GM12878 (cell line): Measurements from ENCODE around the gene SRGAP1. TPM values are rescaled to one million over a fixed set of nuclear protein-coding genes. Genes with fewer than 3 reads are reported as not detected.

Experiments
- ATAC-seq: fragments of 200-7000 bp; cut with Tn5 transposase; 3 replicates; pipeline ENCODE4 v1.9.1; 2020; ENCODE audit warnings: mild to moderate bottlenecking, moderate library complexity
- BruUV-seq: library from RNA; stranded (reverse); fragments of 400-500 nt; replicated peaks from 2 replicates; lab custom pipeline; 2021; lab: Mats Ljungman, UMichigan
- CTCF ChIA-PET: fragments of 300-600 bp; sonication (Branson Sonifier 250); formaldehyde crosslinking; extraction: SDS; loops from one replicate; lab custom pipeline; 2021; ENCODE audit warnings: inconsistent platforms; lab: Yijun Ruan, JAX
- POLR2A ChIA-PET: fragments of 350-600 bp; formaldehyde crosslinking; extraction: SDS; loops from one replicate; lab custom pipeline; 2021; ENCODE audit warnings: inconsistent platforms; lab: Charles Lee
- RAD21 ChIA-PET: fragments of 300-600 bp; sonication (Branson Sonifier 250); formaldehyde crosslinking; loops from one replicate; lab custom pipeline; 2023; ENCODE audit warnings: antibody characterized with exemption; ENCODE audit not compliant: unreplicated experiment; lab: Charles Lee
- SMC1A ChIA-PET: fragments of 300-600 bp; sonication (Branson Sonifier 250); formaldehyde crosslinking; loops from one replicate; lab custom pipeline; 2023; ENCODE audit not compliant: unreplicated experiment, uncharacterized antibody; lab: Charles Lee
- DNase-seq: peaks from one replicate; pipeline ENCODE4 v3.0.0-alpha.2; 2011; ENCODE audit warnings: low read depth, low spot score
- FAIRE-seq: peaks from 3 replicates; lab custom pipeline; 2011; peaks lifted over from hg19 to GRCh38; lab: Jason Lieb, UNC
- H2AFZ ChIP-seq: 2 replicates; pipeline ENCODE4 v1.6.0; 2011; ENCODE audit warnings: low read depth, low read length, control low read depth; ENCODE audit not compliant: control insufficient read depth
- H3K27ac ChIP-seq: 2 replicates; pipeline ENCODE4 v1.5.1; 2011; ENCODE audit warnings: control low read depth; ENCODE audit not compliant: control insufficient read depth, insufficient read depth
- H3K27me3 ChIP-seq, 2 experiments: replicated peaks in 1 of 2; 2 replicates each; pipeline versions ENCODE4 v1.6.0 to v1.6.1; 2011; ENCODE audit warnings: low read length in 1 of 2; ENCODE audit not compliant: control insufficient read depth in 2 of 2, insufficient read depth in 2 of 2
- H3K36me3 ChIP-seq, 2 experiments: 2 replicates each; pipeline ENCODE4 v1.5.1; 2011; ENCODE audit warnings: low read length in 1 of 2; ENCODE audit not compliant: control insufficient read depth in 2 of 2, insufficient read depth in 2 of 2
- H3K4me1 ChIP-seq: 2 replicates; pipeline ENCODE4 v1.6.1; 2011; ENCODE audit warnings: mild to moderate bottlenecking, low read length, moderate library complexity, mixed read lengths; ENCODE audit not compliant: control insufficient read depth, insufficient read depth
- H3K4me2 ChIP-seq: 2 replicates; pipeline ENCODE4 v1.6.0; 2011; ENCODE audit warnings: control low read depth; ENCODE audit not compliant: control insufficient read depth, insufficient read depth
- H3K4me3 ChIP-seq: fragments of 200-600 bp; sonication (generic); 2 replicates; pipeline ENCODE4 v1.5.1; 2016
- H3K79me2 ChIP-seq: 2 replicates; pipeline ENCODE4 v1.6.0; 2011; ENCODE audit warnings: low read length; ENCODE audit not compliant: control insufficient read depth, insufficient read depth
- H3K9ac ChIP-seq: 2 replicates; pipeline ENCODE4 v1.8.0; 2011; ENCODE audit warnings: low read length, control low read depth, mixed read lengths; ENCODE audit not compliant: control insufficient read depth, insufficient read depth
- H3K9me3 ChIP-seq: replicated peaks from 3 replicates; pipeline ENCODE4 v1.5.1; 2011; ENCODE audit warnings: mild to moderate bottlenecking, low read length; ENCODE audit not compliant: control insufficient read depth, insufficient read depth
- H4K20me1 ChIP-seq: 2 replicates; pipeline ENCODE4 v1.6.0; 2011; ENCODE audit not compliant: control insufficient read depth, insufficient read depth
- BCL3 ChIP-seq: IDR thresholded peaks from 2 replicates; pipeline ENCODE4 v1.6.1; 2011; ENCODE audit warnings: borderline replicate concordance, low read depth, mild to moderate bottlenecking, moderate library complexity, low read length; ENCODE audit not compliant: insufficient read depth, poor library complexity, severe bottlenecking
- BRCA1 ChIP-seq: IDR thresholded peaks from 2 replicates; pipeline ENCODE4 v1.6.1; 2011; ENCODE audit warnings: low read depth, low read length, improper control_type of control experiment
- CEBPB ChIP-seq, 2 experiments: fragments of 150-350 bp in 1 of 2; IDR thresholded peaks; 2 replicates each; pipeline ENCODE4 v1.6.1; 2012 to 2014; ENCODE audit warnings: low read depth in 2 of 2, low read length in 2 of 2, borderline replicate concordance in 1 of 2, inconsistent platforms in 1 of 2
- CHD4 ChIP-seq: fragments of 200-600 bp; sonication (generic); IDR thresholded peaks from 2 replicates; pipeline ENCODE4 v1.6.1; 2016; ENCODE audit warnings: mild to moderate bottlenecking
- JUNB ChIP-seq: IDR thresholded peaks from 2 replicates; pipeline ENCODE4 v1.6.1; 2016; ENCODE audit warnings: antibody characterized with exemption, mild to moderate bottlenecking
- JUND ChIP-seq: IDR thresholded peaks from 2 replicates; pipeline ENCODE4 v1.6.1; 2012; ENCODE audit warnings: low read depth, mild to moderate bottlenecking, low read length, improper control_type of control experiment, moderate library complexity
- KLF5 ChIP-seq: fragments of 450-650 bp; IDR thresholded peaks from 2 replicates; pipeline ENCODE4 v1.6.1; 2014; ENCODE audit warnings: mild to moderate bottlenecking; ENCODE audit not compliant: partially characterized antibody
- MEF2A ChIP-seq: IDR thresholded peaks from 2 replicates; pipeline ENCODE4 v1.6.1; 2011; ENCODE audit warnings: low read depth, mild to moderate bottlenecking, low read length, moderate library complexity; ENCODE audit not compliant: insufficient read depth
- MYC ChIP-seq: IDR thresholded peaks from 2 replicates; pipeline ENCODE4 v1.6.1; 2011; ENCODE audit warnings: mild to moderate bottlenecking, low read length, moderate library complexity, inconsistent platforms; ENCODE audit not compliant: insufficient read depth, insufficient replicate concordance, insufficient read length, severe bottlenecking
- PRDM15 ChIP-seq: fragments of 450-650 bp; formaldehyde crosslinking; IDR thresholded peaks from 2 replicates; pipeline ENCODE4 v1.4.0; 2020; ENCODE audit warnings: mild to moderate bottlenecking, moderate library complexity
- RBBP5 ChIP-seq: fragments of 200-600 bp; sonication (generic); conservative IDR thresholded peaks from 2 replicates; pipeline ENCODE4 v1.6.1; 2016
- RCOR1 ChIP-seq: conservative IDR thresholded peaks from 2 replicates; pipeline ENCODE4 v1.6.1; 2012; ENCODE audit warnings: low read depth, low read length, improper control_type of control experiment
- RUNX3 ChIP-seq: IDR thresholded peaks from 2 replicates; pipeline ENCODE4 v1.6.1; 2012; ENCODE audit warnings: low read length, inconsistent platforms
- SIN3A ChIP-seq: IDR thresholded peaks from 2 replicates; pipeline ENCODE4 v1.6.1; 2012; ENCODE audit warnings: low read depth, low read length, improper control_type of control experiment
- SMC3 ChIP-seq: IDR thresholded peaks from 2 replicates; pipeline ENCODE4 v1.6.1; 2011; ENCODE audit warnings: low read length, improper control_type of control experiment, borderline replicate concordance
- TCF12 ChIP-seq: IDR thresholded peaks from 2 replicates; pipeline ENCODE4 v1.6.1; 2011; ENCODE audit warnings: low read depth, mild to moderate bottlenecking, low read length
- ZSCAN29 ChIP-seq: fragments of 450-650 bp; IDR thresholded peaks from 2 replicates; pipeline ENCODE4 v1.6.1; 2017; ENCODE audit warnings: mild to moderate bottlenecking, moderate library complexity
- WGBS: methylation state at CpG from one replicate; pipeline ENCODE4 v1.1.6; 2016; ENCODE audit warnings: low lambda C conversion rate; ENCODE audit not compliant: insufficient replicate concordance, insufficient coverage; ENCODE audit errors: missing lambda C conversion rate; 5-methylcytosine and 5-hydroxymethylcytosine counted together
- in situ Hi-C: fragments of 300-500 bp; cut with MboI; formaldehyde crosslinking; loops from 9 replicates; pipeline ENCODE4 v1.14.3; 2018; ENCODE audit warnings: mixed read lengths
- intact Hi-C: fragments of 100-400 bp; cut with micrococcal nuclease; formaldehyde crosslinking; loops from one replicate; pipeline ENCODE4 v1.14.2; 2022; ENCODE audit not compliant: unreplicated experiment
- polyA plus RNA-seq, 11 experiments: library from polyadenylated mRNA; depleted of rRNA in 4 of 11; unstranded in 6 of 11; stranded (reverse) in 5 of 11; fragments of >200 nt; fragmentation: Nextera tagmentation in 4 of 11; fragmentation: Illumina TruSeq in 1 of 11; extraction: Ambion mirVana in 4 of 11; extraction: Trizol in 1 of 11; gene quantifications; 1 replicate in 1 of 11; 2 replicates in 10 of 11; pipeline versions ENCODE4 v1.2.1 to v1.2.3, GENCODE V29; 2011 to 2016; ENCODE audit warnings: inconsistent platforms in 2 of 11, missing spikeins in 2 of 11, low read depth in 1 of 11
- total RNA-seq, 4 experiments: library from RNA; depleted of rRNA in 3 of 4; stranded (reverse); fragments of >200 nt in 3 of 4; fragmentation: Illumina TruSeq in 1 of 4; extraction: Trizol in 1 of 4; gene quantifications; 2 replicates each; pipeline versions ENCODE4 v1.2.1 to v1.2.3, GENCODE V29; 2013 to 2021

The SRGAP1 gene
- total and polyA plus RNA-seq, 10 of the 15 experiments (the other 5 are each of a cell fraction or from before 2014, with no cell fraction given): 0.16 to 0.85 (median 0.46) TPM

- TF ChIP-seq BCL3: no peak
- peak; percentile 19; the same call in 1 of the 2 replicates for TF ChIP-seq RUNX3
- no peak for TF ChIP-seq TCF12
- no peak for TF ChIP-seq JUND
- peak; percentile 48; the same call in 1 of the 2 replicates for TF ChIP-seq JUNB
- TF ChIP-seq, all 136 proteins: peak for 5
Observed at GRCh38 chr12:63853978-63854377, 9.5 kb downstream of the SRGAP1 start (continued).

- DNase-seq: no peak
- ChIA-PET POLR2A (no interaction called here), SMC1A (interaction anchor here (1.0 to 2.6 kb wide), 3 partner anchors 9 to 116 kb away, joined by 3 to 10 read pairs (median 3); no protein-coding TSS in a partner anchor), CTCF (interaction anchor here (0.5 to 4.7 kb wide), 4 partner anchors 11 to 169 kb away, joined by 3 to 39 read pairs (median 3); partner anchors contain the start of gene SRGAP1), RAD21 (interaction anchor here (2.9 kb wide), 1 partner anchor 11 kb away, joined by 11 read pairs; the partner anchor contains the start of gene SRGAP1)
- no TSS peak for BruUV-seq
- Histone ChIP-seq H3K9ac (no peak overlapping the region), H3K4me1 (no peaks in the 10 kb centered on the region), H4K20me1 (no peaks in the 10 kb centered on the region), H3K36me3 (no peaks in the 10 kb centered on the region), H3K27me3 (no peaks in the 10 kb centered on the region), H3K79me2 (no peaks in the 10 kb centered on the region), H3K27ac (no peak overlapping the region), H3K4me3 (no peak overlapping the region), H3K4me2 (no peak overlapping the region), H2AFZ (no peak overlapping the region), H3K9me3 (no peaks in the 10 kb centered on the region)
- intact Hi-C loops (no loop called here), in situ Hi-C loops (no loop called here)
- FAIRE-seq: no peak
- no peak for ATAC-seq
- WGBS: 36% methylated on average over 3 of the region's 3 CpGs
- TF ChIP-seq TCF12 (no peak), PRDM15 (no peak), SIN3A (no peak), CHD4 (no peak), BRCA1 (no peak), RCOR1 (no peak), MYC (no peak), MEF2A (no peak), KLF5 (no peak), SMC3 (no peak), RBBP5 (no peak), ZSCAN29 (no peak), CEBPB (IDR thresholded peaks at IDR 0.05; ENCODE audit: borderline replicate concordance in 1 of 2, low read depth in 2 of 2, low read length in 2 of 2) (no peak)
Observed at GRCh38 chr12:63855299-63855698, 10.8 kb downstream of the SRGAP1 start.
